ENCODE results near the gene FEM1A. TPM values are rescaled to one million over a fixed set of nuclear protein-coding genes. Genes with fewer than 3 reads are reported as not detected.
A peak's percentile ranks its signal among the peaks of the same experiment; 100 is the strongest.

Gene FEM1A
- total RNA-seq, 1 donor from 2014 or later = 46.5 TPM

DNA sequence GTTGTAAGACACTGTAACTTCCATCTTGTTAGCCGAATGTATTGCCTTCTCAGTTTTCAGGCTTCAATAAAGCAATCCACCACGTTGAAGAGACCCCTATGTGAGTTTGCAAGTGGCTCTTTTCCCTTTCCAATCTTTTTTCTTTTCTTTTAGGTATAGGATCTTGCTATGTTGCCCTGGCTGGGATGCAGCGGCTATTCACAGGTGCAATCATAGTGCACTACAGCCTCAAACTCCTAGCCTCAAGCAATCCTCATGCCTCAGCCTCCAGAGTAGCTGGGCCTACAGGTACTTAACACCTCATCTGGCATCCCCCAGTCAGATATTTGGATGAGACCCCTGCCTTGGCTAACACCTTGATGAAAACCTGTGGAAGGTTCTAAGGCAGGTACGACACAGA, 33.5 kb upstream of the FEM1A start:
- Histone ChIP-seq H3K4me1 (peaks cover 12% of the 10 kb centered on the region), H3K36me3 (no peaks in the 10 kb centered on the region), H3K27me3 (ENCODE audit: low read depth) (peaks cover 16% of the 10 kb centered on the region), H3K4me3 (no peak overlapping the region), H3K9me3 (replicated peaks) (peaks cover 5% of the 10 kb centered on the region), H3K27ac (replicated peaks) (no peak overlapping the region)
- intact Hi-C loops (cut with micrococcal nuclease) = no loop called here
- DNase-seq = no peak
- TF ChIP-seq CTCF (IDR thresholded peaks at IDR 0.05; ENCODE audit: borderline replicate concordance) = no peak

DNA sequence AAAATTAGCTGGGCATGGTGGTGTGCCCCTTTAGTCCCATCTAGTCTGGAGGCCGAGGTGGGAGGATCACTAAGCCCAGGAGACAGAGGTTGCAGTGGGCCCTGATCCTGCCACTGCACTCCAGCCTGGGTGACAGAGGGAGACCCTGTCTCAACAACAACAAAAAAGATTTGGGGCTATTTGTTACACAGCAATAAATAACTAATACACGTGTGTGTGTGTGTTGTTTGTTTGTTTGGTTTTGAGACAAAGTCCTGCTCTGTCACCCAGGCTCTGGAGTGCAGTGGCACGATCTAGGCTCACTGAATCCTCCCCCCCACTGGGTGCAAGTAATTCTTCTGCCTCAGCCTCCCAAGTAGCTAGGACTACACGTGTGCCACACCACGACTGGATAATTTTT, 32.9 kb upstream of the FEM1A start:
- Histone ChIP-seq H3K9me3 (replicated peaks) (peaks cover 5% of the 10 kb centered on the region), H3K27ac (replicated peaks) (no peak overlapping the region), H3K4me3 (no peak overlapping the region), H3K36me3 (no peaks in the 10 kb centered on the region), H3K27me3 (ENCODE audit: low read depth) (peaks cover 22% of the 10 kb centered on the region), H3K4me1 (peaks cover 12% of the 10 kb centered on the region)
- no peak for TF ChIP-seq CTCF (IDR thresholded peaks at IDR 0.05; ENCODE audit: borderline replicate concordance)
- intact Hi-C loops (cut with micrococcal nuclease) = no loop called here
- DNase-seq = no peak

DNA sequence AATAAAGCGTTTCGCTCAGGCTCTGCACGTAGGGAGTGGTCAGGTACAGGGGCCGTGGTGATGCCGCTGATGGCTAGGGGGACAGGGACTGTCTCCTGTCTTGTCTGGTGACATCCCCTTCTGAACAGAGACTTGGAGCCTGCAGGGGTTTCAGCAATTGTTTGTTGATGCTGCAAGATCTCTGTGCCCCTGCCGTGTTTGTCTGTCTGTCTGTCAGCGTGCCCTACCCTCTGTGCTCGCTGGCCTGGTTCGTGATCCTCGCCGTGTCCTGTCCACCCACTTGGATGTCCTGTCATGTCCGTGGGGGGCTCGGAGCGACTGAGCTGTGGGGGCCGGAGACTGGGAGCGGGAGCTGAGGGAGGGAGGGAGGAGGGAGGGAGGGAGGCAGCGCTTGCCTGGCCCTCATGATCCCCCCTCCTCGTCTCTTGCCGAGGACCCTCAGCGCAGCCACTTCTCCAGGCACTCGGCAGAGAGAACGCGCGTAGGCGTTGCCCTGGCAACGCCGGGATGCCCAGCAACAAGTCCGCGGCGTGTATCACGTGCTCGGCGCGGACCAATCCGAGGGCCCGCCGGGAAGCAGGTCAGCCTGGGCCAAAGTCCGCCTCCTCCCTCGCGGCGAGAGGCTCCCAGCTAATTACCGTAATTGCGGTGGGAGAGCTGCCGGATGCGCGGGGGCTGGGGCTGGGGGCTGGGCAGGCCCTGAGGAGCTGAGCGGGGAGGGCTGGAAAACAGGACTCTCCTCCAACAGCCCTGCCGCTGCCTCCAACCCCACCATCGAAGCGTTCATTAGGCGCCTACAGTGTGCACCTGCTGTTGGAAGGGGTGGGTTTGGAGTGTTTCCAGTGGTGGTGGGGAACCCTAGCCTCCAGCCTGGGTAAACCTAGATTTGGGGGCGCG, 31.9 kb upstream of the FEM1A start:
- H3K36me3 ChIP-seq = no peaks in the 10 kb centered on the region

DNA sequence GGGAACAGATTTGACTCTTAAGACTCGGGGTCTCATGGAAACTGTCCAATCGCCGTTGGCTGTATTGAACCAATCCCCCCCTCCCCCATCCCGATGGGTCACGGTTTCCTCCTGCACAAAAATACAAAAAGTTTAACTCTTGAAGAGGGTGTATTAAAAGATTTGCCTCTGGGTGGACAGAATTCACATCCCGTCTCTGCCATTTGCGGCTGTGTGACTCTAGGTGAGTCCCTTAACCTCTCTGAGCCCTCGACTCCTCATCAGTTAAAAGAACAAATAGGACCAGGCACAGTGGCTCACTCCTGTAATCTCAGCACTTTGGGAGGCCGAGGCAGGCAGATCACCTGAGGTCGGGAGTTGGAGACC, 31.3 kb upstream of the FEM1A start:
- intact Hi-C loops (cut with micrococcal nuclease) = no loop called here
- DNase-seq = no peak
- peak overlapping the region; percentile 58 for H3K4me3 ChIP-seq
- peaks cover 12% of the 10 kb centered on the region for H3K4me1 ChIP-seq
- peaks cover 25% of the 10 kb centered on the region for H3K27me3 ChIP-seq (ENCODE audit: low read depth)
- no peak overlapping the region for H3K27ac ChIP-seq (replicated peaks)
- H3K9me3 ChIP-seq (replicated peaks) = peaks cover 5% of the 10 kb centered on the region
- no peaks in the 10 kb centered on the region for H3K36me3 ChIP-seq
- TF ChIP-seq CTCF (IDR thresholded peaks at IDR 0.05; ENCODE audit: borderline replicate concordance) = no peak

More for the DNA sequence above, 31.9 kb upstream of the FEM1A start:
- Histone ChIP-seq H3K9me3 (replicated peaks) (peaks cover 5% of the 10 kb centered on the region), H3K27ac (replicated peaks) (no peak overlapping the region), H3K27me3 (ENCODE audit: low read depth) (peaks cover 25% of the 10 kb centered on the region), H3K4me1 (peaks cover 12% of the 10 kb centered on the region), H3K4me3 (peak overlapping the region; percentile 58)
- intact Hi-C loops (cut with micrococcal nuclease) = no loop called here
- peak; percentile 89 for DNase-seq
- TF ChIP-seq CTCF (IDR thresholded peaks at IDR 0.05; ENCODE audit: borderline replicate concordance) = no peak

DNA sequence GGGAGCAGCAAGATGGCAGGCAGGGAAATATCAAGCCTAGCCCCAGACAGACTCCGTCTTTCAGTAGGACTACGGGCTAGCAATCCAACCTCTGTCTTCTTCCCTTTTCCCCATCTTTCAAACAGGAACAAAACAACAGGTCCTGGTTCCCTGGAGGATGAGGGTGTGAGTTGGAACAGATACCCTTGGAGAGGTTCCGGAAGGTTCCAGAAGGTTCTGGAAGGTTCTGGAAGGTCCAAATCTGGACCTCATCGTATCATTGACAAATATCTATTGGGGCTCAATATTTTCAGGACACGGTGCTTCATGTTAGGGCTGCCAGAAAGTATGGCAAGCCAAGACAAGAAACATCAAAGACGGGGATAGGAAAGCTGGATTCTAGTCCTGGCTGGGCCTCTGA, 28.5 kb upstream of the FEM1A start:
- no peak for DNase-seq
- no peak overlapping the region for H3K27ac ChIP-seq (replicated peaks)
- H3K4me1 ChIP-seq = peaks cover 12% of the 10 kb centered on the region
- no peaks in the 10 kb centered on the region for H3K36me3 ChIP-seq
- intact Hi-C loops (cut with micrococcal nuclease) = no loop called here
- peaks cover 5% of the 10 kb centered on the region for H3K9me3 ChIP-seq (replicated peaks)
- TF ChIP-seq CTCF (IDR thresholded peaks at IDR 0.05; ENCODE audit: borderline replicate concordance) = no peak
- H3K4me3 ChIP-seq = no peak overlapping the region
- H3K27me3 ChIP-seq (ENCODE audit: low read depth) = peaks cover 25% of the 10 kb centered on the region

Measured in left ventricle myocardium inferior (tissue), 1 donor.